HCT116 (cell line): ENCODE measurements around the gene INPP4A.

Source experiments
- ATF3 ChIP-seq: IDR thresholded peaks from 2 replicates; pipeline ENCODE4 v1.6.1; 2012
- CEBPB ChIP-seq: IDR thresholded peaks from 2 replicates; pipeline ENCODE4 v1.6.1; 2012; ENCODE audit warnings: low read depth
- CTCF ChIP-seq, 3 experiments: fragments of 200-600 bp in 1 of 3; sonication (generic) in 1 of 3; IDR thresholded peaks in 2 of 3; conservative IDR thresholded peaks in 1 of 3; 2 replicates each; pipeline ENCODE4 v1.5.1; 2012 to 2017; ENCODE audit warnings: low read depth in 2 of 3, low read length in 2 of 3, antibody characterized with exemption in 1 of 3, borderline replicate concordance in 1 of 3, control low read depth in 1 of 3, mild to moderate bottlenecking in 1 of 3, mixed read lengths in 1 of 3, mixed run types in 1 of 3, moderate library complexity in 1 of 3; ENCODE audit not compliant: insufficient read depth in 1 of 3
- EZH2 ChIP-seq: fragments of 200-600 bp; sonication (generic); IDR thresholded peaks from 2 replicates; pipeline ENCODE4 v1.6.1; 2017; ENCODE audit warnings: antibody characterized with exemption, mixed run types
- EZH2phosphoT487 ChIP-seq: fragments of 200-600 bp; IDR thresholded peaks from 2 replicates; pipeline ENCODE4 v1.6.1; 2018; ENCODE audit warnings: antibody characterized with exemption, borderline replicate concordance
- FOSL1 ChIP-seq: IDR thresholded peaks from 2 replicates; pipeline ENCODE4 v1.6.1; 2012; ENCODE audit warnings: low read depth
- MAX ChIP-seq: IDR thresholded peaks from 2 replicates; pipeline ENCODE4 v1.6.1; 2012
- POLR2A ChIP-seq: IDR thresholded peaks from 2 replicates; pipeline ENCODE4 v1.7.0; 2011; ENCODE audit warnings: borderline replicate concordance; ENCODE audit not compliant: insufficient read depth, insufficient read length; ENCODE audit errors: extremely low read depth
- POLR2AphosphoS5 ChIP-seq: IDR thresholded peaks from 2 replicates; pipeline ENCODE4 v1.6.1; 2011; ENCODE audit warnings: mild to moderate bottlenecking, low read depth, low read length, moderate library complexity
- REST ChIP-seq: IDR thresholded peaks from 2 replicates; pipeline ENCODE4 v1.6.1; 2012; ENCODE audit warnings: low read depth
- SP1 ChIP-seq: IDR thresholded peaks from 2 replicates; pipeline ENCODE4 v1.6.1; 2012; ENCODE audit warnings: low read depth
- SRF ChIP-seq: IDR thresholded peaks from 2 replicates; pipeline ENCODE4 v1.6.1; 2012; ENCODE audit warnings: low read depth
- YY1 ChIP-seq: IDR thresholded peaks from 2 replicates; pipeline ENCODE4 v1.6.1; 2011; ENCODE audit warnings: low read length, low read depth, moderate library complexity, mild to moderate bottlenecking; ENCODE audit not compliant: insufficient replicate concordance; ENCODE audit errors: extremely low read depth
- ZNF274 ChIP-seq: fragments of 200-500 bp; sonication (Bioruptor generic); IDR thresholded peaks from 2 replicates; pipeline ENCODE4 v1.6.1; 2014; ENCODE audit warnings: mild to moderate bottlenecking, low read depth, low read length, inconsistent platforms

- TF ChIP-seq REST = no peak
- TF ChIP-seq SP1 = no peak
- TF ChIP-seq CTCF (IDR thresholded peaks at IDR 0.05 in 2 of 3, conservative IDR thresholded peaks at IDR 0.05 in 1 of 3; ENCODE audit: borderline replicate concordance in 1 of 3, insufficient read depth in 1 of 3, low read depth in 2 of 3, low read length in 2 of 3) = no peak
- TF ChIP-seq POLR2AphosphoS5 = no peak
- TF ChIP-seq SRF = no peak
- TF ChIP-seq POLR2A = no peak
- TF ChIP-seq MAX = no peak
- TF ChIP-seq ATF3 = no peak
- TF ChIP-seq CEBPB = no peak
- TF ChIP-seq EZH2phosphoT487 = no peak
- TF ChIP-seq EZH2 = no peak
- TF ChIP-seq FOSL1 = no peak
- no peak for TF ChIP-seq ZNF274
- no peak for TF ChIP-seq YY1
These were observed 13.5 kb downstream of the INPP4A start for GRCh38 chr2:98458207-98458606.
